GM19193 (cell line): ENCODE measurements around the gene TCAIM.

Source experiments
- POLR2A ChIP-seq: IDR thresholded peaks from 4 replicates; pipeline ENCODE4 v1.6.1; 2011; ENCODE audit not compliant: insufficient read depth, insufficient read length; ENCODE audit errors: extremely low read depth

TCAIM gene

GRCh38 chr3:44419923-44420650 is 81.5 kb downstream of the TCAIM start:
- no peak for TF ChIP-seq POLR2A

- no peak for TF ChIP-seq POLR2A
Measured at GRCh38 chr3:44420676-44421075, 82.1 kb downstream of the TCAIM start.

- no peak for TF ChIP-seq POLR2A
Measured at GRCh38 chr3:44421280-44421679, 82.7 kb downstream of the TCAIM start.

- no peak for TF ChIP-seq POLR2A
Measured at GRCh38 chr3:44424758-44425157, 86.2 kb downstream of the TCAIM start.

GRCh38 chr3:44427683-44428082 is 89.1 kb downstream of the TCAIM start:
- TF ChIP-seq POLR2A: no peak

- no peak for TF ChIP-seq POLR2A
Measured at GRCh38 chr3:44428910-44429309, 90.3 kb downstream of the TCAIM start.

- no peak for TF ChIP-seq POLR2A
Measured at GRCh38 chr3:44429459-44429858, 90.9 kb downstream of the TCAIM start.

GRCh38 chr3:44430466-44430865 is 91.9 kb downstream of the TCAIM start:
- TF ChIP-seq POLR2A: no peak

GRCh38 chr3:44434834-44435510 is 96.4 kb downstream of the TCAIM start:
- no peak for TF ChIP-seq POLR2A

- TF ChIP-seq POLR2A: no peak
Measured at GRCh38 chr3:44436181-44436580, 97.6 kb downstream of the TCAIM start.

GRCh38 chr3:44437800-44438199 is 99.2 kb downstream of the TCAIM start:
- no peak for TF ChIP-seq POLR2A

- peak; percentile 30 for TF ChIP-seq POLR2A
Measured at GRCh38 chr3:44439499-44440295, 101.1 kb downstream of the TCAIM start.

- TF ChIP-seq POLR2A: no peak
Measured at GRCh38 chr3:44442596-44443309, 104.2 kb downstream of the TCAIM start.

GRCh38 chr3:44444437-44444836 is 105.9 kb downstream of the TCAIM start:
- TF ChIP-seq POLR2A: no peak
